Liver (tissue), 3 donors: ENCODE measurements around the gene TMEM184C.

Experiments
- CTCF ChIP-seq: fragments of 150-350 bp; IDR thresholded peaks from 2 replicates; pipeline ENCODE4 v1.5.1; 2017; ENCODE audit warnings: improper control_type of control experiment, low read depth, low read length; ENCODE audit not compliant: missing input control
- EGR1 ChIP-seq, 2 donors: IDR thresholded peaks; 2 replicates each; pipeline ENCODE4 v1.6.1; 2016 to 2018; ENCODE audit warnings: antibody characterized with exemption in 2 of 2, low read depth in 2 of 2
- FOXA1 ChIP-seq: IDR thresholded peaks from 2 replicates; pipeline ENCODE4 v1.6.1; 2016; ENCODE audit warnings: antibody characterized with exemption
- JUND ChIP-seq, 2 donors: IDR thresholded peaks; 2 replicates each; pipeline ENCODE4 v1.6.1; 2016; ENCODE audit warnings: antibody characterized with exemption in 2 of 2
- RAD21 ChIP-seq, 2 donors: IDR thresholded peaks; 2 replicates each; pipeline ENCODE4 v1.6.1; 2016; ENCODE audit warnings: antibody characterized with exemption in 2 of 2, mild to moderate bottlenecking in 2 of 2
- YY1 ChIP-seq: IDR thresholded peaks from 2 replicates; pipeline ENCODE4 v1.6.1; 2016; ENCODE audit warnings: antibody characterized with exemption, mild to moderate bottlenecking
- TF ChIP-seq, protein P1 (sequence below): IDR thresholded peaks from 2 replicates; pipeline ENCODE4 v1.6.1; 2016; ENCODE audit warnings: antibody characterized with exemption
- TF ChIP-seq, protein P2 (sequence below): IDR thresholded peaks from 2 replicates; pipeline ENCODE4 v1.6.1; 2016; ENCODE audit warnings: antibody characterized with exemption, mild to moderate bottlenecking
- donor health status: healthy.
- donor health status: healthy.

DNA sequence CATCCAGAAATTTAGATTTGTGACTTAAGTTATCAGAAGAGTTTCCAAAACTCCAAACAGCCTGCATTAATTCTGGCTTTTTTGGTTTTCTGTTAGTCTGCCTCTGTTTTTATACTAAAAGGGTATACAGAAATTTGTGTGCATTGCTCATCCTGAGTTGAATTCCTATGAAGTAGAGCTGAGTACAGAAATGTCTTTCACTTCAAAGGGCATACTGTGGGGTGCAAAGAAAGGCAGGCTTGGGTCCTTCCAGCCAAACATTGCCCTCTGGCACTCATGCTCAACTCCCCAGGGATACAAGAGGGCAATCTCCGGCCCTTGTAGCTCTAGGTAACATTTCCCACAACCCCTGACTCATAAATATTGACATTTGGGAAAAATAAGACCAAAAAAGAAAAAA lies 27.6 kb upstream of the TMEM184C start:
- no peak for TF ChIP-seq CTCF
- no peak for TF ChIP-seq RAD21 (IDR thresholded peaks at IDR 0.05)
- TF ChIP-seq, protein P1, sequence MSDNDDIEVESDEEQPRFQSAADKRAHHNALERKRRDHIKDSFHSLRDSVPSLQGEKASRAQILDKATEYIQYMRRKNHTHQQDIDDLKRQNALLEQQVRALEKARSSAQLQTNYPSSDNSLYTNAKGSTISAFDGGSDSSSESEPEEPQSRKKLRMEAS, result no peak
- TF ChIP-seq EGR1 (IDR thresholded peaks at IDR 0.05; ENCODE audit: low read depth in 2 of 2), result no peak
- TF ChIP-seq YY1, result no peak
- no peak for TF ChIP-seq JUND (IDR thresholded peaks at IDR 0.05)
- TF ChIP-seq FOXA1, result no peak
- TF ChIP-seq, protein P2, sequence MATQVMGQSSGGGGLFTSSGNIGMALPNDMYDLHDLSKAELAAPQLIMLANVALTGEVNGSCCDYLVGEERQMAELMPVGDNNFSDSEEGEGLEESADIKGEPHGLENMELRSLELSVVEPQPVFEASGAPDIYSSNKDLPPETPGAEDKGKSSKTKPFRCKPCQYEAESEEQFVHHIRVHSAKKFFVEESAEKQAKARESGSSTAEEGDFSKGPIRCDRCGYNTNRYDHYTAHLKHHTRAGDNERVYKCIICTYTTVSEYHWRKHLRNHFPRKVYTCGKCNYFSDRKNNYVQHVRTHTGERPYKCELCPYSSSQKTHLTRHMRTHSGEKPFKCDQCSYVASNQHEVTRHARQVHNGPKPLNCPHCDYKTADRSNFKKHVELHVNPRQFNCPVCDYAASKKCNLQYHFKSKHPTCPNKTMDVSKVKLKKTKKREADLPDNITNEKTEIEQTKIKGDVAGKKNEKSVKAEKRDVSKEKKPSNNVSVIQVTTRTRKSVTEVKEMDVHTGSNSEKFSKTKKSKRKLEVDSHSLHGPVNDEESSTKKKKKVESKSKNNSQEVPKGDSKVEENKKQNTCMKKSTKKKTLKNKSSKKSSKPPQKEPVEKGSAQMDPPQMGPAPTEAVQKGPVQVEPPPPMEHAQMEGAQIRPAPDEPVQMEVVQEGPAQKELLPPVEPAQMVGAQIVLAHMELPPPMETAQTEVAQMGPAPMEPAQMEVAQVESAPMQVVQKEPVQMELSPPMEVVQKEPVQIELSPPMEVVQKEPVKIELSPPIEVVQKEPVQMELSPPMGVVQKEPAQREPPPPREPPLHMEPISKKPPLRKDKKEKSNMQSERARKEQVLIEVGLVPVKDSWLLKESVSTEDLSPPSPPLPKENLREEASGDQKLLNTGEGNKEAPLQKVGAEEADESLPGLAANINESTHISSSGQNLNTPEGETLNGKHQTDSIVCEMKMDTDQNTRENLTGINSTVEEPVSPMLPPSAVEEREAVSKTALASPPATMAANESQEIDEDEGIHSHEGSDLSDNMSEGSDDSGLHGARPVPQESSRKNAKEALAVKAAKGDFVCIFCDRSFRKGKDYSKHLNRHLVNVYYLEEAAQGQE, result no peak
